Measurements from ENCODE around the gene RGL2. TPM values are rescaled to one million over a fixed set of nuclear protein-coding genes. Genes with fewer than 3 reads are reported as not detected.

RGL2 gene
- total and polyA plus RNA-seq, 2 of the 13 experiments (the other 11 are each of a cell fraction or from before 2014, with no cell fraction given) = 22.9 to 47.4 TPM

GRCh38 chr6:33317669-33318425, 19.1 kb upstream of the RGL2 start, which contains the start of gene ZBTB22 (continued):
- TF ChIP-seq, protein P1, sequence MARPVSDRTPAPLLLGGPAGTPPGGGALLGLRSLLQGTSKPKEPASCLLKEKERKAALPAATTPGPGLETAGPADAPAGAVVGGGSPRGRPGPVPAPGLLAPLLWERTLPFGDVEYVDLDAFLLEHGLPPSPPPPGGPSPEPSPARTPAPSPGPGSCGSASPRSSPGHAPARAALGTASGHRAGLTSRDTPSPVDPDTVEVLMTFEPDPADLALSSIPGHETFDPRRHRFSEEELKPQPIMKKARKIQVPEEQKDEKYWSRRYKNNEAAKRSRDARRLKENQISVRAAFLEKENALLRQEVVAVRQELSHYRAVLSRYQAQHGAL (CRISPR knock-in tag; IDR thresholded peaks at IDR 0.05; ENCODE audit: not compliant biosample characterization) = no peak
- TF ChIP-seq PHB2 (IDR thresholded peaks at IDR 0.05; ENCODE audit: partially characterized antibody) (no peak), IRX3 (CRISPR knock-in tag; IDR thresholded peaks at IDR 0.05; ENCODE audit: borderline replicate concordance, low read depth) (no peak), ZFX (CRISPR knock-in tag; IDR thresholded peaks at IDR 0.05; ENCODE audit: low read depth) (peak; percentile 30), ZNF253 (CRISPR knock-in tag; IDR thresholded peaks at IDR 0.05; ENCODE audit: borderline replicate concordance) (no peak), MTF1 (CRISPR knock-in tag; IDR thresholded peaks at IDR 0.05) (no peak), ZNF207 (IDR thresholded peaks at IDR 0.05; ENCODE audit: borderline replicate concordance) (no peak), RELA (CRISPR knock-in tag; IDR thresholded peaks at IDR 0.05) (peak; percentile 54; the same call in 1 of the 2 replicates), TBX2 (CRISPR knock-in tag; IDR thresholded peaks at IDR 0.05; ENCODE audit: borderline replicate concordance) (peak; percentile 54), ZNF383 (CRISPR knock-in tag; IDR thresholded peaks at IDR 0.05; ENCODE audit: borderline replicate concordance) (no peak), ZNF607 (CRISPR knock-in tag; IDR thresholded peaks at IDR 0.05; ENCODE audit: borderline replicate concordance) (no peak; the same call in 1 of the 2 replicates), KAT8 (CRISPR knock-in tag; IDR thresholded peaks at IDR 0.05) (peak; percentile 19; the same call in 1 of the 2 replicates), SALL1 (CRISPR knock-in tag; IDR thresholded peaks at IDR 0.05) (peak; percentile 66; the same call in 1 of the 2 replicates), AGO2 (optimal IDR thresholded peaks at IDR 0.05; ENCODE audit: low read depth, low read length) (peak; percentile 40), GATAD1 (CRISPR knock-in tag; IDR thresholded peaks at IDR 0.05) (peak; percentile 40; the same call in 1 of the 2 replicates), ZNF263 (CRISPR knock-in tag; IDR thresholded peaks at IDR 0.05) (no peak; the same call in 1 of the 2 replicates), MED1 (CRISPR knock-in tag; IDR thresholded peaks at IDR 0.05) (no peak; the same call in 1 of the 2 replicates), ZNF12 (CRISPR knock-in tag; IDR thresholded peaks at IDR 0.05) (no peak), GFI1 (CRISPR knock-in tag; IDR thresholded peaks at IDR 0.05; ENCODE audit: borderline replicate concordance) (no peak), PAWR (CRISPR knock-in tag; IDR thresholded peaks at IDR 0.05; ENCODE audit: borderline replicate concordance) (no peak), SPEN (CRISPR knock-in tag; IDR thresholded peaks at IDR 0.05; ENCODE audit: low read depth) (peak; percentile 41; the same call in 1 of the 2 replicates), NFRKB (IDR thresholded peaks at IDR 0.05) (no peak), ZNF747 (CRISPR knock-in tag; IDR thresholded peaks at IDR 0.05; ENCODE audit: borderline replicate concordance) (no peak), PCBP2 (optimal IDR thresholded peaks at IDR 0.05; ENCODE audit: low read depth, low read length, poor library complexity, severe bottlenecking) (no peak), JUNB (CRISPR knock-in tag; IDR thresholded peaks at IDR 0.05; ENCODE audit: borderline replicate concordance) (no peak)
- TF ChIP-seq, protein P2, sequence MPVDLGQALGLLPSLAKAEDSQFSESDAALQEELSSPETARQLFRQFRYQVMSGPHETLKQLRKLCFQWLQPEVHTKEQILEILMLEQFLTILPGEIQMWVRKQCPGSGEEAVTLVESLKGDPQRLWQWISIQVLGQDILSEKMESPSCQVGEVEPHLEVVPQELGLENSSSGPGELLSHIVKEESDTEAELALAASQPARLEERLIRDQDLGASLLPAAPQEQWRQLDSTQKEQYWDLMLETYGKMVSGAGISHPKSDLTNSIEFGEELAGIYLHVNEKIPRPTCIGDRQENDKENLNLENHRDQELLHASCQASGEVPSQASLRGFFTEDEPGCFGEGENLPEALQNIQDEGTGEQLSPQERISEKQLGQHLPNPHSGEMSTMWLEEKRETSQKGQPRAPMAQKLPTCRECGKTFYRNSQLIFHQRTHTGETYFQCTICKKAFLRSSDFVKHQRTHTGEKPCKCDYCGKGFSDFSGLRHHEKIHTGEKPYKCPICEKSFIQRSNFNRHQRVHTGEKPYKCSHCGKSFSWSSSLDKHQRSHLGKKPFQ (CRISPR knock-in tag; IDR thresholded peaks at IDR 0.05; ENCODE audit: insufficient replicate concordance) = no peak
- TF ChIP-seq, protein P3, sequence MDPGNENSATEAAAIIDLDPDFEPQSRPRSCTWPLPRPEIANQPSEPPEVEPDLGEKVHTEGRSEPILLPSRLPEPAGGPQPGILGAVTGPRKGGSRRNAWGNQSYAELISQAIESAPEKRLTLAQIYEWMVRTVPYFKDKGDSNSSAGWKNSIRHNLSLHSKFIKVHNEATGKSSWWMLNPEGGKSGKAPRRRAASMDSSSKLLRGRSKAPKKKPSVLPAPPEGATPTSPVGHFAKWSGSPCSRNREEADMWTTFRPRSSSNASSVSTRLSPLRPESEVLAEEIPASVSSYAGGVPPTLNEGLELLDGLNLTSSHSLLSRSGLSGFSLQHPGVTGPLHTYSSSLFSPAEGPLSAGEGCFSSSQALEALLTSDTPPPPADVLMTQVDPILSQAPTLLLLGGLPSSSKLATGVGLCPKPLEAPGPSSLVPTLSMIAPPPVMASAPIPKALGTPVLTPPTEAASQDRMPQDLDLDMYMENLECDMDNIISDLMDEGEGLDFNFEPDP (CRISPR knock-in tag; conservative IDR thresholded peaks at IDR 0.05) = no peak
- TF ChIP-seq, protein P4, sequence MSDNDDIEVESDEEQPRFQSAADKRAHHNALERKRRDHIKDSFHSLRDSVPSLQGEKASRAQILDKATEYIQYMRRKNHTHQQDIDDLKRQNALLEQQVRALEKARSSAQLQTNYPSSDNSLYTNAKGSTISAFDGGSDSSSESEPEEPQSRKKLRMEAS (IDR thresholded peaks at IDR 0.05) = peak; percentile 65

All from HepG2 (cell line).